ENCODE results near the gene SWSAP1. TPM values are rescaled to one million over a fixed set of nuclear protein-coding genes. Genes with fewer than 3 reads are reported as not detected.

SWSAP1 gene
- total and polyA plus RNA-seq, 2 experiments from 2014 or later = 2.1 to 6.1 TPM

DNA sequence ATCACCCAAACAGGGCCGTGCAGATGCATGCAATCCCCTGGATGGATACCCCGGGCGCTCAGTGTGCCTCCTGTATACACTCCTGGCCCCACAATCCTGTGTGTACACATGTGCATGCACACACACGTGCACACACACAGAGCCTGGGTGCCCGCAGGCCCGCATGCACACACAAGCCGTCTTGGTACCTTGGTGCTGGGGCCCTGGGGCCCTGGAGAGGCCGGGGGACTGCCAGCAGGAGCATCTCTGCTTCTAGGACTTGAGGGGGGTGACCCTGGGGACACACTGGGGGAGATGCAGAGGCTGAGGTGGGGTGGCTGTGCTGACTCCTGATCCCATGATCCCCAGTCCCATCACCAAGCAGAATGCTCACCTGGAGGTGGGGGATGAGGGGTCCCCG, 25.2 kb downstream of the SWSAP1 start (continued):
- TF ChIP-seq, protein P1, sequence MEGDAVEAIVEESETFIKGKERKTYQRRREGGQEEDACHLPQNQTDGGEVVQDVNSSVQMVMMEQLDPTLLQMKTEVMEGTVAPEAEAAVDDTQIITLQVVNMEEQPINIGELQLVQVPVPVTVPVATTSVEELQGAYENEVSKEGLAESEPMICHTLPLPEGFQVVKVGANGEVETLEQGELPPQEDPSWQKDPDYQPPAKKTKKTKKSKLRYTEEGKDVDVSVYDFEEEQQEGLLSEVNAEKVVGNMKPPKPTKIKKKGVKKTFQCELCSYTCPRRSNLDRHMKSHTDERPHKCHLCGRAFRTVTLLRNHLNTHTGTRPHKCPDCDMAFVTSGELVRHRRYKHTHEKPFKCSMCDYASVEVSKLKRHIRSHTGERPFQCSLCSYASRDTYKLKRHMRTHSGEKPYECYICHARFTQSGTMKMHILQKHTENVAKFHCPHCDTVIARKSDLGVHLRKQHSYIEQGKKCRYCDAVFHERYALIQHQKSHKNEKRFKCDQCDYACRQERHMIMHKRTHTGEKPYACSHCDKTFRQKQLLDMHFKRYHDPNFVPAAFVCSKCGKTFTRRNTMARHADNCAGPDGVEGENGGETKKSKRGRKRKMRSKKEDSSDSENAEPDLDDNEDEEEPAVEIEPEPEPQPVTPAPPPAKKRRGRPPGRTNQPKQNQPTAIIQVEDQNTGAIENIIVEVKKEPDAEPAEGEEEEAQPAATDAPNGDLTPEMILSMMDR (conservative IDR thresholded peaks at IDR 0.05; ENCODE audit: low read depth in 2 of 2) = no peak
- TF ChIP-seq EZH2phosphoT487 (IDR thresholded peaks at IDR 0.05; ENCODE audit: unreplicated experiment) (no peak), POLR2AphosphoS5 (IDR thresholded peaks at IDR 0.05; ENCODE audit: low read depth) (no peak), JUNB (IDR thresholded peaks at IDR 0.05; ENCODE audit: unreplicated experiment) (no peak), NANOG (IDR thresholded peaks at IDR 0.05; ENCODE audit: borderline replicate concordance) (no peak), ZNF114 (CRISPR knock-in tag; IDR thresholded peaks at IDR 0.05) (no peak), ZNF331 (CRISPR knock-in tag; IDR thresholded peaks at IDR 0.05; ENCODE audit: low read depth) (no peak)

DNA sequence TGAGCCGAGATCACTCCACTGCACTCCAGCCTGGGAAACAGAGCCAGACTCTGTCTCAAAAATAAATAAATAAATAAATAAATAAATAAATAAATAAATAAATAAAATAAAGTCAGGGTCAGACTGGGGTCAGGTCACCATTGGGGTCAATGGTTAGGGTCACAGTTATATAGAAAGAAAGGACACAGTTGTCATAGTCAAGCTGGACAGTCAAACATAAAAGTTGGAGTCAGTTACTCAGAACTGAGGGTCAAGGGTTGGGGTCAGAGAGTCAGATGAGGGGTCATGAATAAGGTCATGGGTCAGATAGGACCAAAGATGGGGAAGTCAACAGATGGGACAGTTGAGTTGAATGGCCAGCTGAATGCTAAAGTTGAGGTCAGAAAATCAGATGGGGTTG, 26.3 kb downstream of the SWSAP1 start:
- H3K9me2 ChIP-seq (ENCODE audit: insufficient read depth) = no peaks in the 10 kb centered on the region
- H3K27ac Mint-ChIP-seq = no peak overlapping the region
- TF ChIP-seq ZNF331 (CRISPR knock-in tag; IDR thresholded peaks at IDR 0.05; ENCODE audit: low read depth) (no peak), POLR2AphosphoS5 (IDR thresholded peaks at IDR 0.05; ENCODE audit: low read depth) (no peak), EZH2 (IDR thresholded peaks at IDR 0.05; ENCODE audit: low read depth, unreplicated experiment) (no peak), NANOG (IDR thresholded peaks at IDR 0.05; ENCODE audit: borderline replicate concordance) (no peak), STAT1 (IDR thresholded peaks at IDR 0.05; ENCODE audit: unreplicated experiment) (no peak), CREB1 (CRISPR knock-in tag; IDR thresholded peaks at IDR 0.05; ENCODE audit: low read depth) (no peak), ZNF462 (CRISPR knock-in tag; IDR thresholded peaks at IDR 0.05) (no peak), JUNB (IDR thresholded peaks at IDR 0.05; ENCODE audit: unreplicated experiment) (no peak), ZNF114 (CRISPR knock-in tag; IDR thresholded peaks at IDR 0.05) (no peak), EZH2phosphoT487 (IDR thresholded peaks at IDR 0.05; ENCODE audit: unreplicated experiment) (no peak), ETS1 (IDR thresholded peaks at IDR 0.05) (no peak), REST (IDR thresholded peaks at IDR 0.05; ENCODE audit: unreplicated experiment) (no peak)

More for the DNA sequence above, 26.3 kb downstream of the SWSAP1 start:
- no peak overlapping the region for H3K4me3 Mint-ChIP-seq
- H3F3A ChIP-seq (replicated peaks; ENCODE audit: low read depth) = peaks cover 6% of the 10 kb centered on the region; the same call in 1 of the 2 replicates
- H3K27me3 Mint-ChIP-seq (ENCODE audit: insufficient read depth, low read depth, poor library complexity) = peaks cover 11% of the 10 kb centered on the region
- no peaks in the 10 kb centered on the region; the same call in 1 of the 2 replicates for H3K36me3 ChIP-seq (ENCODE audit: insufficient read depth)
- no peaks in the 10 kb centered on the region for H3K9me3 Mint-ChIP-seq
- H3K27me3 ChIP-seq (ENCODE audit: insufficient read depth) = no peaks in the 10 kb centered on the region
- no peaks in the 10 kb centered on the region; the same call in 2 of the 3 replicates for H3K4me1 Mint-ChIP-seq
- DNase-seq (ENCODE audit: low spot score) = no peak
- H3K36me3 Mint-ChIP-seq (ENCODE audit: low read depth) = peaks cover 46% of the 10 kb centered on the region
- H3K27ac ChIP-seq (ENCODE audit: low read depth) = no peak overlapping the region
- no peak overlapping the region for H3K4me3 ChIP-seq
- ATAC-seq = no peak
- no peaks in the 10 kb centered on the region for H4K20me1 ChIP-seq (replicated peaks; ENCODE audit: insufficient read depth)
- no peak overlapping the region for H3K4me2 ChIP-seq
- no peak overlapping the region for H2AFZ ChIP-seq
- no peaks in the 10 kb centered on the region; the same call in 1 of the 2 replicates for H3K4me1 ChIP-seq (ENCODE audit: insufficient read depth)
- no peaks in the 10 kb centered on the region for H3K79me2 ChIP-seq (replicated peaks; ENCODE audit: insufficient read depth)

All from GM23338 (cell line).